ENCODE results near the gene FMN1.

FMN1 gene

GRCh38 chr15:33089878-33090757, 104.4 kb downstream of the FMN1 start:
- CTCF ChIA-PET: interaction anchor here (1.2 to 38.1 kb wide), 5 partner anchors 10 to 440 kb away, joined by 4 to 813 read pairs (median 6); no protein-coding TSS in a partner anchor
- TF ChIP-seq CTCF (IDR thresholded peaks at IDR 0.05; ENCODE audit: insufficient read depth, low read length, missing control alignments): no peak
- no peak overlapping the region for H3K4me3 ChIP-seq (ENCODE audit: low read depth, low read length)
- no peak for DNase-seq (ENCODE audit: low read depth, low spot score)
- POLR2A ChIA-PET: no interaction called here

- TF ChIP-seq CTCF (IDR thresholded peaks at IDR 0.05; ENCODE audit: insufficient read depth, low read length, missing control alignments): no peak
- no peak overlapping the region for H3K4me3 ChIP-seq (ENCODE audit: low read depth, low read length)
- DNase-seq (ENCODE audit: low read depth, low spot score): no peak
- ChIA-PET POLR2A (no interaction called here), CTCF (interaction anchor here (1.2 to 38.1 kb wide), 6 partner anchors 11 to 440 kb away, joined by 4 to 813 read pairs (median 6); no protein-coding TSS in a partner anchor)
These were observed 105.2 kb downstream of the FMN1 start for GRCh38 chr15:33089165-33089877.

GRCh38 chr15:33086500-33087121, 107.9 kb downstream of the FMN1 start:
- no peak for DNase-seq (ENCODE audit: low read depth, low spot score)
- ChIA-PET CTCF (interaction anchor here (0.5 to 38.1 kb wide), 39 partner anchors 8 to 653 kb away, joined by 3 to 813 read pairs (median 4); no protein-coding TSS in a partner anchor), POLR2A (interaction anchor here (0.8 kb wide), 1 partner anchor 46 kb away, joined by 4 read pairs; no protein-coding TSS in a partner anchor)
- no peak overlapping the region for H3K4me3 ChIP-seq (ENCODE audit: low read depth, low read length)
- peak; percentile 51 for TF ChIP-seq CTCF (IDR thresholded peaks at IDR 0.05; ENCODE audit: insufficient read depth, low read length, missing control alignments)

GRCh38 chr15:33084661-33085060, 109.9 kb downstream of the FMN1 start:
- CTCF ChIA-PET: interaction anchor here (1.4 to 38.1 kb wide), 5 partner anchors 9 to 57 kb away, joined by 3 to 813 read pairs (median 19); no protein-coding TSS in a partner anchor
- POLR2A ChIA-PET: no interaction called here

GRCh38 chr15:33083232-33084081, 111.1 kb downstream of the FMN1 start:
- no peak for DNase-seq (ENCODE audit: low read depth, low spot score)
- no peak overlapping the region for H3K4me3 ChIP-seq (ENCODE audit: low read depth, low read length)
- POLR2A ChIA-PET: no interaction called here
- TF ChIP-seq CTCF (IDR thresholded peaks at IDR 0.05; ENCODE audit: insufficient read depth, low read length, missing control alignments): no peak
- CTCF ChIA-PET: interaction anchor here (0.9 to 38.1 kb wide), 7 partner anchors 9 to 433 kb away, joined by 3 to 813 read pairs (median 3); no protein-coding TSS in a partner anchor

More at GRCh38 chr15:33084661-33085060, 109.9 kb downstream of the FMN1 start:
- DNase-seq (ENCODE audit: low read depth, low spot score): no peak
- no peak overlapping the region for H3K4me3 ChIP-seq (ENCODE audit: low read depth, low read length)
- no peak for TF ChIP-seq CTCF (IDR thresholded peaks at IDR 0.05; ENCODE audit: insufficient read depth, low read length, missing control alignments)
